ENCODE results near the gene TRPV6. TPM values are rescaled to one million over a fixed set of nuclear protein-coding genes. Genes with fewer than 3 reads are reported as not detected.

The TRPV6 gene
- total RNA-seq, 1 donor from 2014 or later = not detected

Other genes starting within 250 kb of the TRPV6 start
- not detected for gene PRSS1, start 136.3 kb downstream of the TRPV6 start, total RNA-seq
- not detected for gene PRSS2, start 114.8 kb downstream of the TRPV6 start, total RNA-seq
- gene EPHB6, start 30.7 kb downstream of the TRPV6 start, total RNA-seq = 2.0 TPM
- gene TRPV5, start 48.0 kb upstream of the TRPV6 start, total RNA-seq = not detected
- gene LLCFC1, start 53.7 kb upstream of the TRPV6 start, total RNA-seq = not detected
- 0.57 TPM for gene KEL, start 76.6 kb upstream of the TRPV6 start, total RNA-seq
- not detected for gene OR9A2, start 141.4 kb upstream of the TRPV6 start, total RNA-seq
- not detected for gene OR6V1, start 166.6 kb upstream of the TRPV6 start, total RNA-seq
- not detected for gene PIP, start 246.3 kb upstream of the TRPV6 start, total RNA-seq

All from cardiac septum (tissue), 1 donor.